ENCODE data around the gene PKP4.

PKP4 gene

GRCh38 chr2:158603986-158604385 is 147.2 kb downstream of the PKP4 start:
- DNase-seq: no peak

GRCh38 chr2:158610059-158610458 is 153.3 kb downstream of the PKP4 start:
- DNase-seq: no peak

GRCh38 chr2:158616480-158617000 is 159.8 kb downstream of the PKP4 start:
- DNase-seq: no peak

GRCh38 chr2:158618891-158619490 is 162.2 kb downstream of the PKP4 start:
- DNase-seq: no peak

GRCh38 chr2:158619496-158619895 is 162.7 kb downstream of the PKP4 start:
- peak; percentile 11 for DNase-seq

- no peak for DNase-seq
Observed at GRCh38 chr2:158620656-158621055, 163.9 kb downstream of the PKP4 start.

GRCh38 chr2:158624071-158624667 is 167.4 kb downstream of the PKP4 start:
- DNase-seq: no peak

GRCh38 chr2:158624961-158625360 is 168.2 kb downstream of the PKP4 start:
- no peak for DNase-seq

GRCh38 chr2:158629116-158629515 is 172.4 kb downstream of the PKP4 start:
- DNase-seq: no peak

GRCh38 chr2:158633261-158633660 is 176.5 kb downstream of the PKP4 start:
- no peak for DNase-seq

- DNase-seq: no peak
Observed at GRCh38 chr2:158634627-158635026, 177.9 kb downstream of the PKP4 start.

GRCh38 chr2:158635961-158636601 is 179.3 kb downstream of the PKP4 start:
- no peak for DNase-seq

- DNase-seq: no peak
Observed at GRCh38 chr2:158637357-158637756, 180.6 kb downstream of the PKP4 start.

- DNase-seq: no peak
Observed at GRCh38 chr2:158644139-158644538, 187.4 kb downstream of the PKP4 start.

- no peak for DNase-seq
Observed at GRCh38 chr2:158645299-158645698, 188.5 kb downstream of the PKP4 start.

GRCh38 chr2:158647436-158648231 is 190.9 kb downstream of the PKP4 start:
- DNase-seq: no peak

- DNase-seq: no peak
Observed at GRCh38 chr2:158649846-158650245, 193.1 kb downstream of the PKP4 start.

- no peak for DNase-seq
Observed at GRCh38 chr2:158650646-158651357, 194.1 kb downstream of the PKP4 start.

- no peak for DNase-seq
Observed at GRCh38 chr2:158651358-158652057, 194.8 kb downstream of the PKP4 start.

- no peak for DNase-seq
Observed at GRCh38 chr2:158655628-158656027, 198.9 kb downstream of the PKP4 start.

GRCh38 chr2:158656492-158657229 is 199.9 kb downstream of the PKP4 start:
- DNase-seq: no peak

Measured in activated CD4-positive, alpha-beta T cell treated with anti-CD3 and anti-CD28 coated beads, Interleukin-2, amount 50 U/mL, for 16 hours (primary cell).